HepG2 (cell line): ENCODE results near the gene C20orf96. TPM values are rescaled to one million over a fixed set of nuclear protein-coding genes. Genes with fewer than 3 reads are reported as not detected.

ENCODE experiments used
- EZH2 ChIP-seq: conservative IDR thresholded peaks from 2 replicates; pipeline ENCODE4 v1.6.1; 2012; ENCODE audit warnings: mild to moderate bottlenecking, low read depth, low read length, moderate library complexity
- GATAD1 ChIP-seq: IDR thresholded peaks from 2 replicates; pipeline ENCODE4 v1.6.1; 2016; ENCODE audit warnings: missing genetic modification reagents, missing compliant biosample characterization
- KAT7 ChIP-seq: IDR thresholded peaks from 2 replicates; pipeline ENCODE4 v1.6.1; 2018; ENCODE audit warnings: borderline replicate concordance, missing compliant biosample characterization
- MAF1 ChIP-seq: sonication (generic); formaldehyde crosslinking; IDR thresholded peaks from 2 replicates; pipeline ENCODE4 v1.5.0; 2020; ENCODE audit warnings: missing genetic modification reagents, borderline replicate concordance
- MXI1 ChIP-seq: IDR thresholded peaks from 3 replicates; pipeline ENCODE4 v1.6.1; 2012; ENCODE audit warnings: low read depth, low read length, inconsistent platforms, borderline replicate concordance
- NPAS2 ChIP-seq: sonication (generic); formaldehyde crosslinking; IDR thresholded peaks from 2 replicates; pipeline ENCODE4 v1.8.0; 2022; ENCODE audit warnings: mild to moderate bottlenecking, missing genetic modification reagents, borderline replicate concordance
- PITX1 ChIP-seq: sonication (generic); formaldehyde crosslinking; IDR thresholded peaks from 2 replicates; pipeline ENCODE4 v1.5.1; 2020; ENCODE audit warnings: mild to moderate bottlenecking, missing genetic modification reagents
- ZFAT ChIP-seq: sonication (generic); formaldehyde crosslinking; conservative IDR thresholded peaks from 2 replicates; pipeline ENCODE4 v1.8.1; 2023; ENCODE audit warnings: missing genetic modification reagents, inconsistent platforms
- ZNF230 ChIP-seq: sonication (generic); formaldehyde crosslinking; IDR thresholded peaks from 2 replicates; pipeline ENCODE4 v1.4.0; 2020; ENCODE audit warnings: mild to moderate bottlenecking, missing genetic modification reagents
- ZNF614 ChIP-seq: IDR thresholded peaks from 2 replicates; pipeline ENCODE4 v1.6.1; 2018; ENCODE audit warnings: missing biosample characterization, missing genetic modification reagents, inconsistent platforms, borderline replicate concordance
- ZNF652 ChIP-seq: IDR thresholded peaks from 2 replicates; pipeline ENCODE4 v1.6.1; 2016; ENCODE audit warnings: low read depth, borderline replicate concordance
- ZNF792 ChIP-seq: IDR thresholded peaks from 2 replicates; pipeline ENCODE4 v1.6.1; 2016
- ZNF883 ChIP-seq: sonication (generic); formaldehyde crosslinking; IDR thresholded peaks from 2 replicates; pipeline ENCODE4 v1.5.1; 2020; ENCODE audit warnings: mild to moderate bottlenecking, missing genetic modification reagents; ENCODE audit errors: not compliant biosample characterization
- polyA plus RNA-seq, 8 experiments: library from polyadenylated mRNA; depleted of rRNA in 3 of 8; stranded (reverse) in 7 of 8; unstranded in 1 of 8; fragments of >200 nt; fragmentation: Illumina TruSeq in 4 of 8; extraction: Trizol in 4 of 8; gene quantifications; 2 replicates each; pipeline versions ENCODE4 v1.2.1 to v1.2.3, GENCODE V29; 2011 to 2016; ENCODE audit warnings: low read depth in 4 of 8, missing spikeins in 1 of 8, mixed read lengths in 1 of 8; ENCODE audit not compliant: insufficient read depth in 1 of 8
- total RNA-seq, 5 experiments: library from RNA; depleted of rRNA; stranded (reverse); fragments of >200 nt; fragmentation: Illumina TruSeq; extraction: Trizol; gene quantifications; 2 replicates each; pipeline ENCODE4 v1.2.3, GENCODE V29; 2016; ENCODE audit warnings: low read depth in 1 of 5
- TF ChIP-seq, protein P1 (sequence below): sonication (generic); formaldehyde crosslinking; IDR thresholded peaks from 2 replicates; pipeline ENCODE4 v1.5.0; 2020; ENCODE audit warnings: missing genetic modification reagents
- TF ChIP-seq, protein P2 (sequence below): sonication (generic); formaldehyde crosslinking; IDR thresholded peaks from 2 replicates; pipeline ENCODE4 v1.4.0; 2020; ENCODE audit warnings: missing genetic modification reagents
- TF ChIP-seq, protein P3 (sequence below): sonication (generic); formaldehyde crosslinking; IDR thresholded peaks from 2 replicates; pipeline ENCODE4 v1.8.1; 2023; ENCODE audit warnings: mild to moderate bottlenecking, missing genetic modification reagents
- TF ChIP-seq, protein P4 (sequence below): IDR thresholded peaks from 2 replicates; pipeline ENCODE4 v1.6.1; 2016; ENCODE audit warnings: mild to moderate bottlenecking, missing biosample characterization, missing genetic modification reagents
- TF ChIP-seq, protein P5 (sequence below), 2 experiments: fragments of 450-650 bp in 1 of 2; sonication (generic) in 1 of 2; formaldehyde crosslinking; IDR thresholded peaks; 2 replicates each; pipeline versions ENCODE4 v1.5.0 to v1.8.0; 2020 to 2022; ENCODE audit warnings: mild to moderate bottlenecking in 1 of 2, missing genetic modification reagents in 1 of 2
- TF ChIP-seq, protein P6 (sequence below): IDR thresholded peaks from 2 replicates; pipeline ENCODE4 v1.6.1; 2016; ENCODE audit warnings: missing genetic modification reagents, missing compliant biosample characterization
- TF ChIP-seq, protein P7 (sequence below): IDR thresholded peaks from 2 replicates; pipeline ENCODE4 v1.6.1; 2018; ENCODE audit warnings: missing genetic modification reagents

The C20orf96 gene
- total and polyA plus RNA-seq, 2 of the 13 experiments (the other 11 are each of a cell fraction or from before 2014, with no cell fraction given): 3.8 to 20.6 TPM

DNA sequence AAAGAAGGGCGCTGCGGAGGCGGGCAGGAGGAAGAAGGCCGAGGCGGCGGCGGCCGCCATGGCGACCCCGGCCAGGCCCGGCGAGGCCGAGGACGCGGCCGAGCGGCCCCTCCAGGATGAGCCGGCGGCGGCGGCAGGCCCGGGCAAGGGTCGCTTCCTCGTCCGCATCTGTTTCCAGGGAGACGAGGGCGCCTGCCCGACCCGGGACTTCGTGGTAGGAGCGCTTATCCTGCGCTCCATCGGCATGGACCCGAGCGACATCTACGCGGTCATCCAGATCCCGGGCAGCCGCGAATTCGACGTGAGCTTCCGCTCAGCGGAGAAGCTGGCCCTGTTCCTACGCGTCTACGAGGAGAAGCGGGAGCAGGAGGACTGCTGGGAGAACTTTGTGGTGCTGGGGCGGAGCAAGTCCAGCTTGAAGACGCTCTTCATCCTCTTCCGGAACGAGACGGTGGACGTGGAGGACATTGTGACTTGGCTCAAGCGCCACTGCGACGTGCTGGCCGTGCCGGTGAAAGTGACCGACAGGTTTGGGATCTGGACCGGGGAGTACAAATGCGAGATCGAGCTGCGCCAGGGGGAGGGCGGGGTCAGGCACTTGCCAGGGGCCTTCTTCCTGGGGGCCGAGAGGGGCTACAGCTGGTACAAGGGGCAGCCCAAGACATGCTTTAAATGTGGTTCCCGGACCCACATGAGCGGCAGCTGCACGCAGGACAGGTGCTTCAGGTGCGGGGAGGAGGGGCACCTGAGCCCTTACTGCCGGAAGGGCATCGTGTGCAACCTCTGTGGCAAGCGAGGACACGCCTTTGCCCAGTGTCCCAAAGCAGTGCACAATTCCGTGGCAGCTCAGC is 7.6 kb upstream of the C20orf96 start (continued):
- TF ChIP-seq, protein P1, sequence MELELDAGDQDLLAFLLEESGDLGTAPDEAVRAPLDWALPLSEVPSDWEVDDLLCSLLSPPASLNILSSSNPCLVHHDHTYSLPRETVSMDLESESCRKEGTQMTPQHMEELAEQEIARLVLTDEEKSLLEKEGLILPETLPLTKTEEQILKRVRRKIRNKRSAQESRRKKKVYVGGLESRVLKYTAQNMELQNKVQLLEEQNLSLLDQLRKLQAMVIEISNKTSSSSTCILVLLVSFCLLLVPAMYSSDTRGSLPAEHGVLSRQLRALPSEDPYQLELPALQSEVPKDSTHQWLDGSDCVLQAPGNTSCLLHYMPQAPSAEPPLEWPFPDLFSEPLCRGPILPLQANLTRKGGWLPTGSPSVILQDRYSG (CRISPR knock-in tag): no peak
- TF ChIP-seq, protein P2, sequence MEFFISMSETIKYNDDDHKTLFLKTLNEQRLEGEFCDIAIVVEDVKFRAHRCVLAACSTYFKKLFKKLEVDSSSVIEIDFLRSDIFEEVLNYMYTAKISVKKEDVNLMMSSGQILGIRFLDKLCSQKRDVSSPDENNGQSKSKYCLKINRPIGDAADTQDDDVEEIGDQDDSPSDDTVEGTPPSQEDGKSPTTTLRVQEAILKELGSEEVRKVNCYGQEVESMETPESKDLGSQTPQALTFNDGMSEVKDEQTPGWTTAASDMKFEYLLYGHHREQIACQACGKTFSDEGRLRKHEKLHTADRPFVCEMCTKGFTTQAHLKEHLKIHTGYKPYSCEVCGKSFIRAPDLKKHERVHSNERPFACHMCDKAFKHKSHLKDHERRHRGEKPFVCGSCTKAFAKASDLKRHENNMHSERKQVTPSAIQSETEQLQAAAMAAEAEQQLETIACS (CRISPR knock-in tag): 0 out of 2 replicates have a peak, but pooled peaks have one; percentile 25
- peak; percentile 80; the same call in 1 of the 2 replicates for TF ChIP-seq PITX1 (CRISPR knock-in tag)
- TF ChIP-seq, protein P3, sequence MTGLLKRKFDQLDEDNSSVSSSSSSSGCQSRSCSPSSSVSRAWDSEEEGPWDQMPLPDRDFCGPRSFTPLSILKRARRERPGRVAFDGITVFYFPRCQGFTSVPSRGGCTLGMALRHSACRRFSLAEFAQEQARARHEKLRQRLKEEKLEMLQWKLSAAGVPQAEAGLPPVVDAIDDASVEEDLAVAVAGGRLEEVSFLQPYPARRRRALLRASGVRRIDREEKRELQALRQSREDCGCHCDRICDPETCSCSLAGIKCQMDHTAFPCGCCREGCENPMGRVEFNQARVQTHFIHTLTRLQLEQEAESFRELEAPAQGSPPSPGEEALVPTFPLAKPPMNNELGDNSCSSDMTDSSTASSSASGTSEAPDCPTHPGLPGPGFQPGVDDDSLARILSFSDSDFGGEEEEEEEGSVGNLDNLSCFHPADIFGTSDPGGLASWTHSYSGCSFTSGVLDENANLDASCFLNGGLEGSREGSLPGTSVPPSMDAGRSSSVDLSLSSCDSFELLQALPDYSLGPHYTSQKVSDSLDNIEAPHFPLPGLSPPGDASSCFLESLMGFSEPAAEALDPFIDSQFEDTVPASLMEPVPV (CRISPR knock-in tag): peak; percentile 92
- TF ChIP-seq, protein P4, sequence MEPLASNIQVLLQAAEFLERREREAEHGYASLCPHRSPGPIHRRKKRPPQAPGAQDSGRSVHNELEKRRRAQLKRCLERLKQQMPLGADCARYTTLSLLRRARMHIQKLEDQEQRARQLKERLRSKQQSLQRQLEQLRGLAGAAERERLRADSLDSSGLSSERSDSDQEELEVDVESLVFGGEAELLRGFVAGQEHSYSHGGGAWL (CRISPR knock-in tag): peak; percentile 75; the same call in 1 of the 2 replicates
- TF ChIP-seq ZNF614 (CRISPR knock-in tag): no peak
- 0 out of 2 replicates have a peak, but pooled peaks have one; percentile 80 for TF ChIP-seq MAF1 (CRISPR knock-in tag)
- TF ChIP-seq NPAS2 (CRISPR knock-in tag): no peak
- no peak for TF ChIP-seq EZH2
- TF ChIP-seq MXI1: peak; percentile 49; the same call in 1 of the 3 replicates
- TF ChIP-seq, protein P5, sequence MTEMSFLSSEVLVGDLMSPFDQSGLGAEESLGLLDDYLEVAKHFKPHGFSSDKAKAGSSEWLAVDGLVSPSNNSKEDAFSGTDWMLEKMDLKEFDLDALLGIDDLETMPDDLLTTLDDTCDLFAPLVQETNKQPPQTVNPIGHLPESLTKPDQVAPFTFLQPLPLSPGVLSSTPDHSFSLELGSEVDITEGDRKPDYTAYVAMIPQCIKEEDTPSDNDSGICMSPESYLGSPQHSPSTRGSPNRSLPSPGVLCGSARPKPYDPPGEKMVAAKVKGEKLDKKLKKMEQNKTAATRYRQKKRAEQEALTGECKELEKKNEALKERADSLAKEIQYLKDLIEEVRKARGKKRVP (CRISPR knock-in tag; IDR thresholded peaks at IDR 0.05): no peak; a peak in 1 of 4 replicates
- TF ChIP-seq ZNF792: peak; percentile 38; the same call in 1 of the 2 replicates
- TF ChIP-seq, protein P6, sequence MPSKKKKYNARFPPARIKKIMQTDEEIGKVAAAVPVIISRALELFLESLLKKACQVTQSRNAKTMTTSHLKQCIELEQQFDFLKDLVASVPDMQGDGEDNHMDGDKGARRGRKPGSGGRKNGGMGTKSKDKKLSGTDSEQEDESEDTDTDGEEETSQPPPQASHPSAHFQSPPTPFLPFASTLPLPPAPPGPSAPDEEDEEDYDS (CRISPR knock-in tag): 0 out of 2 replicates have a peak, but pooled peaks have one; percentile 39
- no peak for TF ChIP-seq ZFAT (CRISPR knock-in tag)
- TF ChIP-seq ZNF230 (CRISPR knock-in tag): peak; percentile 43; the same call in 1 of the 2 replicates
- peak; percentile 92; the same call in 1 of the 2 replicates for TF ChIP-seq KAT7
- TF ChIP-seq ZNF883 (CRISPR knock-in tag): peak; percentile 79
- no peak for TF ChIP-seq ZNF652 (CRISPR knock-in tag)
- TF ChIP-seq, protein P7, sequence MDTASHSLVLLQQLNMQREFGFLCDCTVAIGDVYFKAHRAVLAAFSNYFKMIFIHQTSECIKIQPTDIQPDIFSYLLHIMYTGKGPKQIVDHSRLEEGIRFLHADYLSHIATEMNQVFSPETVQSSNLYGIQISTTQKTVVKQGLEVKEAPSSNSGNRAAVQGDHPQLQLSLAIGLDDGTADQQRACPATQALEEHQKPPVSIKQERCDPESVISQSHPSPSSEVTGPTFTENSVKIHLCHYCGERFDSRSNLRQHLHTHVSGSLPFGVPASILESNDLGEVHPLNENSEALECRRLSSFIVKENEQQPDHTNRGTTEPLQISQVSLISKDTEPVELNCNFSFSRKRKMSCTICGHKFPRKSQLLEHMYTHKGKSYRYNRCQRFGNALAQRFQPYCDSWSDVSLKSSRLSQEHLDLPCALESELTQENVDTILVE (CRISPR knock-in tag): peak; percentile 20; the same call in 1 of the 2 replicates
- peak; percentile 49; the same call in 1 of the 2 replicates for TF ChIP-seq GATAD1 (CRISPR knock-in tag)
